ENCODE measurements around the gene KRT7. TPM values are rescaled to one million over a fixed set of nuclear protein-coding genes. Genes with fewer than 3 reads are reported as not detected.
A peak's percentile ranks its signal among the peaks of the same experiment; 100 is the strongest.
"Not testable (repeated sequence)": the region's sequence is repeated elsewhere in the genome, so short reads cannot be mapped to it uniquely, and the experiment has no call there.

The KRT7 gene
- polyA plus RNA-seq, 1 of the 3 experiments (the other 2 are of a cell fraction): 5.4 TPM

DNA sequence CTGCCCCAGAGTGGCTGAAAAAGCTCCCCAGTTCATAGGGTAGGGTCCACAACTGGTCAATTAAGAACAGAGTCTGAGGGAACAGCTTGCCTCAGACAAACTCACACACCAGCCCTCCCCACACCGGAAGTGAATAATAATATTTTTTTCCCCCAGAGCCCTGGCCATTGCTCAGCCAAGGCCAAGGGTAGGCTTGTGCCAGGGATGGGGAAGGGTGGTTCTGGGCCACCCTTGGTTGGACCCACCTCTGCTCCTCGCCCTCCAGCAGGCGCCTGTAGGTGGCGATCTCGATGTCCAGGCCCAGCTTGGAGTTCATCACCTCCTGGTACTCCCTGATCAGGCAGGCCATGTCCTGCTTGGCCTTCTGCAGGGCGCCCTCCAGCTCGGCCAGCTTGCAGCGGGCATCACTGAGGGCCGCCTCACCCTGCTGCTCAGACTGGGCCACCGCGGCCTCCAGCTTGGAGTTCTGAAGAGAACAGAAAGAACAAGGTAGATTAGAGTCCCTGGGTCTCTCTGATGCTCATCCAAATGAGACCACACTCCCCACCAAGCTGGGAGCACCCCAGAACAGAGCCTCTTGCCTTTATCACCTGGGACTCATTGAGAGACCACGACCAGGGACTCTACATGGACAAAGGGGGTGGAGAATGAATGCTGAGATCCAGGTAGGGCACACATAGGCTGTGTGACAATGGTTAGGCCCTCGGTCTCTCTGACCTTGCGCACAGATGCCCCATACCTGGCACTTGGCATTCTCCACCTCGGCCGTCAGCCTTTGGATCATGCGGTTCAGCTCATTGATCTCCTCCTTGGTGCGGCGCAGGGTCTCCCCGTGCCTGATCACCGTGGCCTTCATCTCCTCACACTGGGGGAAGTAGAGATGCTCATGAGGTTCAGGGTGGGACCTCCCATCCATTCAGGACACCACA, 54.1 kb downstream of the KRT7 start:
- H3K36me3 ChIP-seq (replicated peaks in 1 of 2; ENCODE audit: control insufficient read depth in 1 of 2, insufficient read depth in 2 of 2, low read length in 1 of 2); H3K79me2 ChIP-seq (ENCODE audit: insufficient read depth); H3K9ac ChIP-seq; H2AFZ ChIP-seq (ENCODE audit: low read depth); H3K9me3 ChIP-seq; H3K27ac ChIP-seq (ENCODE audit: low read depth in 2 of 2, low read length in 1 of 2); H4K20me1 ChIP-seq (ENCODE audit: insufficient read depth); H3K4me2 ChIP-seq; H3K27me3 ChIP-seq (ENCODE audit: insufficient read depth); H3K4me3 ChIP-seq (ENCODE audit: low read depth in 2 of 2, low read length in 1 of 2); H3K9me2 ChIP-seq; DNase-seq; POLR2A ChIA-PET; H3K4me1 ChIP-seq (ENCODE audit: control insufficient read depth in 1 of 2, insufficient read depth in 2 of 2, low read depth in 1 of 2, low read length in 1 of 2): not testable (repeated sequence)
- 84% methylated on average over 9 of the region's 21 CpGs for WGBS (ENCODE audit: low lambda C conversion rate)
- peaks cover 20% of the 10 kb centered on the region for H3F3A ChIP-seq (replicated peaks; ENCODE audit: insufficient read depth)
- TF ChIP-seq, protein P1, sequence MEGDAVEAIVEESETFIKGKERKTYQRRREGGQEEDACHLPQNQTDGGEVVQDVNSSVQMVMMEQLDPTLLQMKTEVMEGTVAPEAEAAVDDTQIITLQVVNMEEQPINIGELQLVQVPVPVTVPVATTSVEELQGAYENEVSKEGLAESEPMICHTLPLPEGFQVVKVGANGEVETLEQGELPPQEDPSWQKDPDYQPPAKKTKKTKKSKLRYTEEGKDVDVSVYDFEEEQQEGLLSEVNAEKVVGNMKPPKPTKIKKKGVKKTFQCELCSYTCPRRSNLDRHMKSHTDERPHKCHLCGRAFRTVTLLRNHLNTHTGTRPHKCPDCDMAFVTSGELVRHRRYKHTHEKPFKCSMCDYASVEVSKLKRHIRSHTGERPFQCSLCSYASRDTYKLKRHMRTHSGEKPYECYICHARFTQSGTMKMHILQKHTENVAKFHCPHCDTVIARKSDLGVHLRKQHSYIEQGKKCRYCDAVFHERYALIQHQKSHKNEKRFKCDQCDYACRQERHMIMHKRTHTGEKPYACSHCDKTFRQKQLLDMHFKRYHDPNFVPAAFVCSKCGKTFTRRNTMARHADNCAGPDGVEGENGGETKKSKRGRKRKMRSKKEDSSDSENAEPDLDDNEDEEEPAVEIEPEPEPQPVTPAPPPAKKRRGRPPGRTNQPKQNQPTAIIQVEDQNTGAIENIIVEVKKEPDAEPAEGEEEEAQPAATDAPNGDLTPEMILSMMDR (IDR thresholded peaks at IDR 0.05): peak; percentile 40
- CTCF ChIA-PET: interaction anchor here (0.6 to 1.4 kb wide), 11 partner anchors 9 to 130 kb away, joined by 3 to 8 read pairs (median 3); no protein-coding TSS in a partner anchor

DNA sequence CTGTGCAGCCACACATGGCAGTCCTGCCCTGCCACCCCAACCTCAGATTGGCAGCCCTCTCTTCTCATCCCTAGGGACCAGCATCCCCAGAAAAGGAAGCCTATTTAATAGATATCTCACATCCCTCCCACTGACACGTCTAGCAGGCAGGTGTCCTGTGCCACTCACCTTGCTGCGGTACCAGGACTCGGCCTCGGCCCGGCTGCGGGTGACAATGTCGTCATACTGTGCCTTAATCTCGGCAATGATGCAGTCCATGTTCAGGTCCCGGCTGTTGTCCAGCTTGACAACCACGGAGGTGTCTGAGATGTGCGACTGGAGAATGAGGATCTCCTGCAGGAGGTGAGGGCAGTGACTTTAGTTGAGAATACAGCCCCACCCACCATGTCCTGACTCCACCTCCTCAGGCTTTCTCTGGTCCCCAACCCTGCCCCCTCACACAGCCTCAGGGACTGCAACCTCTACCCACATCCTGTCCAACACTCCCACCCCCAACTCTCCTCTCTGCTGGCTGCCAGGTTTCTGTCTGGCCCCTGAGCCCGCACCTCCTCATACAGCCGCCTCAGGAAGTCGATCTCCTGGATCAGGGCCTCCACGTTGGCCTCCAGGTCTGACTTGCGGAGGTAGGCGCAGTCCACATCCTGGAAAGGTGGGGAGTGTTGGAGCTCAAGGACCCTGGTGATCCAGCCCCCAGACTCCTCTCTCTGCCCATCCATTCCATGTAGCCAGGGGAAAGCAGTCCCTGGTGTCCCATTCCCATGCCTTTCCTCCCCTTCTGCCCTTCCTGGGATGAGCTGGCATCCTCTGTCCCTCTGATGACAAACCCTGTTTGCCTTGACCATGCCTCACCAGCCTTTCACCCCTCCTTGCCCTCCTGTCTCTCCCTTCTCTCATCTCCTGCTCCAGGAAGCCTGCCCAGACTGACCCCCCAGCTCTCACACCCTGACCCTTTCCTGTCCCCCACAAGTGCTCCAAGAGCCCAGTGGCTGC, 55.1 kb downstream of the KRT7 start:
- CTCF ChIA-PET: interaction anchor here (1.1 kb wide), 1 partner anchor 10 kb away, joined by 3 read pairs; no protein-coding TSS in a partner anchor
- H3K9me3 ChIP-seq; H4K20me1 ChIP-seq (ENCODE audit: insufficient read depth); H3K4me2 ChIP-seq; H2AFZ ChIP-seq (ENCODE audit: low read depth); H3K27ac ChIP-seq (ENCODE audit: low read depth in 2 of 2, low read length in 1 of 2); H3K9ac ChIP-seq; H3K4me1 ChIP-seq (ENCODE audit: control insufficient read depth in 1 of 2, insufficient read depth in 2 of 2, low read depth in 1 of 2, low read length in 1 of 2); H3K79me2 ChIP-seq (ENCODE audit: insufficient read depth); H3K4me3 ChIP-seq (ENCODE audit: low read depth in 2 of 2, low read length in 1 of 2); H3K36me3 ChIP-seq (replicated peaks in 1 of 2; ENCODE audit: control insufficient read depth in 1 of 2, insufficient read depth in 2 of 2, low read length in 1 of 2); DNase-seq; H3K27me3 ChIP-seq (ENCODE audit: insufficient read depth); POLR2A ChIA-PET; H3K9me2 ChIP-seq: not testable (repeated sequence)
- 80% methylated on average over 11 of the region's 17 CpGs for whole genome bisulfite sequencing (ENCODE audit: low lambda C conversion rate)
- peaks cover 22% of the 10 kb centered on the region for H3F3A ChIP-seq (replicated peaks; ENCODE audit: insufficient read depth)

DNA sequence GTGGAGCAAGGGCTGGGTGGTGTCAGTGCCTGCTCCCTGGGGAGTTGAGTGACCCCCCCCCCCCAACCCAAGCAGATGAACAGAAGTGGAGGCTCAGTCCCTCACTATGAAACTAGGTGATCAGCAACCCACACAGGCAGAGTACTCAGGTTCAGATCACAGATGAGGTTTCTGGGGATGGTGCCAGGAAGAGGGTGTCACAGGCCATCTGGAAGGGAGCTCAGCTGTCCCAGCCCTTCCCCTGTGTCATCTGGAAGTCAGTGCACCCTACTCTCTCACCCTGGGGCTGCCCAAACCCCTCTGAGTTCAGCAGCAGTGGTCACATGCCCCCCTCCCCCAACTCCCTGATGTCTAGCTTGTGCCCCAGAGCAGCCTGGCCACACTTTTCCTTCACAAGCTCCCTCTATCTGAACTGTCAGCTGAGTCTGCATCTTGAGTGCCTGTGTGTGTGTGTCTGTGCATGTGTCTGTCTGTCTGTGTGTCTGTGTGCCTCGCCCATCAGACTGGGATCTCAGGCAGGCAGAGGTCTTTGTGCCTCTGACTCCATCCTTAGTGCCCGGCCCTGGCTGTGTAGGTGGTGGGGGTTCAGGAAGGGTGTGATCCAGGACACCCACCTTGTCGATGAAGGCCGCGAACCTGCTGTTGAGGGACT, 57.6 kb downstream of the KRT7 start:
- H3K4me3 ChIP-seq (ENCODE audit: low read depth in 2 of 2, low read length in 1 of 2); H3K79me2 ChIP-seq (ENCODE audit: insufficient read depth); H3K9ac ChIP-seq; POLR2A ChIA-PET; H3K9me3 ChIP-seq; H3K4me1 ChIP-seq (ENCODE audit: control insufficient read depth in 1 of 2, insufficient read depth in 2 of 2, low read depth in 1 of 2, low read length in 1 of 2); H2AFZ ChIP-seq (ENCODE audit: low read depth); H3K27me3 ChIP-seq (ENCODE audit: insufficient read depth); CTCF ChIA-PET; H3K27ac ChIP-seq (ENCODE audit: low read depth in 2 of 2, low read length in 1 of 2); H4K20me1 ChIP-seq (ENCODE audit: insufficient read depth); H3K36me3 ChIP-seq (replicated peaks in 1 of 2; ENCODE audit: control insufficient read depth in 1 of 2, insufficient read depth in 2 of 2, low read length in 1 of 2); H3K9me2 ChIP-seq; H3K4me2 ChIP-seq; H3F3A ChIP-seq (replicated peaks; ENCODE audit: insufficient read depth); DNase-seq: not testable (repeated sequence)
- WGBS (ENCODE audit: low lambda C conversion rate): no CpG with 5 or more reads among the region's 5 CpGs

Data from SK-N-SH (cell line).